ENCODE data around the gene AJAP1.

GRCh38 chr1:4696753-4697152 lies 42.3 kb downstream of the AJAP1 start:
- TF ChIP-seq CTCF (IDR thresholded peaks at IDR 0.05): no peak
- TF ChIP-seq POLR2AphosphoS5 (IDR thresholded peaks at IDR 0.05; ENCODE audit: low read depth, low read length): no peak

Measured in Panc1 (cell line).